NCI-H226 (cell line): Measurements from ENCODE around the gene DRD5.
"Not testable (repeated sequence)": the region's sequence is repeated elsewhere in the genome, so short reads cannot be mapped to it uniquely, and the experiment has no call there.

Experiments used
- DNase-seq: peaks from one replicate; pipeline ENCODE4 v3.0.0-alpha.2; 2015

The DRD5 gene

GRCh38 chr4:9781343-9782135 lies at the start of gene DRD5:
DRD5 (plus strand) TSS chr4:9781634; CDS start chr4:9782030, 396 bp downstream.
- DNase-seq = no peak

DNA sequence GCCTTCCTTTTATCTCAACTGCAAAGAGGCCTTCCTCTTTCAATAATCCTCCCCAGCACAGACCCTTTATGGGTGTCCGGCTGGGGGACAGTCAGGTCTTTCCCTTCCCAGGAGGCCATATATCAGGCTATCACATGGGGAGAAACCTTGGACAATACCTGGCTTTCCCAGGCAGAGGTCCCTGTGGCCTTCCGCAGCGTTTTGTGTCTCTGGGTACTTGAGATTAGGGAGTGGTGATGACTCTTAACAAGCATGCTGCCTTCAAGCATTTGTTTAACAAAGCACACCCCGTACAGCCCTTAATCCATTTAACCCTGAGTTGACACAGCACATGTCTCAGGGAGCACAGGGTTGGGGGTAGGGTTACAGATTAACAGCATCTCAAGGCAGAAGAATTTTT lies 49.2 kb upstream of the DRD5 start:
- not testable (repeated sequence) for DNase-seq

DNA sequence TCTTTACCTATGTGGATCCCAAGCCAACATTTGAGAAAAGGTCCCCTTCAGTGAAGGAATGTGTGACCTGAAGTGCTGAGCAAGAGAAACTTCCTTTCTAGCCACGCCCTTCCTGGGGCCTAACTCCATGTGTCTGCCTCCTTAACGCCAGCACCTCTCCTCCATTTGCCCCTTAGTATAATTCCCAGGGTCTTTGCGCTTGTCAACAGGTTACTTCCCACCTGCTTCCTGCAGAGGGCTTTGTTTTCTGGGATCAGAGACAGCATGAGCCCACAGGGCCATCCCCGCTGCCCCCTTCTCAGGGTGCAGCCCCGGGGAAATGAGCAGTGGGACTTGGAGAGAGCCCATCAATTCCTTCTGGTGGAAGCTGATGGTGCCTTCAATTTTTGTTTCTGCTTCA lies 45.9 kb upstream of the DRD5 start:
- DNase-seq = no peak

DNA sequence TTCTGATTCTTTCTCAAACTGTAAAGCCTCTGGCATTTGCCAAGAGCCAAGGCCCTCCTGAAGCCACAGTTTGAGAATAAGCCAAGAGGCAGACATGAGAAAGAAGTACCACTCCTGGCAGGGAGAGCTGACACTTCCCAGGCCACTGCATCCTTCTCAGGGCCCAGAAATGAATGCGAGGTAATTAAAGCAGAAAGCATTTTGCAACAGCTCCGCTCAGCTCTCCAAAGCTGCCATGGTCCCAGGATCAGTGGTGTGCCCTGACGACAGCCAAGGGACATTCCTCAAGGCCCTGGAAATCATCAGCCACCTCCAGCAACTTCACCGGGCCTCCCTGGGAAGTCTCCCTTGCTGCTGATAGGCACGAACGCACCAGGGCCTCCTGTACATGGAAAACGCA lies 44.2 kb upstream of the DRD5 start:
- not testable (repeated sequence) for DNase-seq

GRCh38 chr4:9743789-9744188 lies 37.6 kb upstream of the DRD5 start:
- not testable (repeated sequence) for DNase-seq

- no peak for DNase-seq
Observed at GRCh38 chr4:9745782-9746181, 35.7 kb upstream of the DRD5 start.

GRCh38 chr4:9758641-9759317 lies 22.7 kb upstream of the DRD5 start:
- DNase-seq = no peak

DNA sequence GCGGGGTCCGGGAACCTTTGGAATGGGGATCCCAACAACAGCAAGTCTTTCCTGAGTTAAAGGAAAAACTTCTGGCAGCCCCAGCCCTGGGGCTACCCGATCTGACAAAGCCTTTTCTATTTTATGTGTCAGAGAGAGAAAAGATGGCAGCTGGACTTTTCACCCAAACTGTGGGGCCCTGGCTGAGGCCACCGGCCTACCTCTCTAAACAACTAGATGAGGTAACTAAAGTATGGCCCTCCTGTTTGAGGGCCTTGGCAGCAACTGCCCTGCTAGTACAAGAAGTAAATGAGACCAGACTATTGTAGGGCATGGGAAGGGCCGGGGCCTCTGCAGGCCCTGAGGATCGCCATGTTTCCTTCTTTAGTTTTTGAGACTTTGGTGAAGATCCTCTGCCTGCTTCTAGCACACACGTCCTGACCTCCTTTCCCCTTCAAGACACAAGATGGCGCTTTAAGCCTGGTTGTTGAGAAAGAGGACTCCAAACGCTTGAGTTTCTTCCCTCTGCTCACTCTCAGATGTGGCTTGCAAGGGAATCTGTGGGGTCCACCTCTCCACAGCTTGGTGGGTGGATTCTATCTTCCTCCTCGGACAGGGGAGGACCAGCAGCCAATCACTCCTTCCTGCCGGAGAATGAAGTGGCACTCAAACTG lies 18.5 kb upstream of the DRD5 start:
- DNase-seq = peak; percentile 24

- no peak for DNase-seq
Observed at GRCh38 chr4:9764155-9764696, 17.2 kb upstream of the DRD5 start.

DNA sequence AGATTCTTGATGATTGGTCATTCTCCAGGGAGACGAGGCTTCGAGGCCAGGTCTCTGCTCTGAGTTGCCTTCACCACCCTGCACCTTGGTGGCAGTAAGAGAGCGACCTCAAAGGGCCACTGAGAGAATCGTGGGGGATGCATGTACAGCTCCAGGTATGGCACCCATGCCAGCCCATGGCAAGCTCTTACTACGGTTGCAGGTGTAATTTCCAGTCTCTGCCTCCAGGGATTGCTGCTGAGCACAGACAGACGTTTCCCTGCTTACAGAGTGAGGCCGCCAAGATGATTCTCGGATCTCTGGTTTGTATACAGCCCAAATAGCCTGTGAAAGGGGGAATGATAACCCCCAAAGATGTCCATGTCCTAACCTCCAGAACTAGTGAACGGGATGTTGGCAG lies 16.3 kb upstream of the DRD5 start:
- no peak for DNase-seq

DNA sequence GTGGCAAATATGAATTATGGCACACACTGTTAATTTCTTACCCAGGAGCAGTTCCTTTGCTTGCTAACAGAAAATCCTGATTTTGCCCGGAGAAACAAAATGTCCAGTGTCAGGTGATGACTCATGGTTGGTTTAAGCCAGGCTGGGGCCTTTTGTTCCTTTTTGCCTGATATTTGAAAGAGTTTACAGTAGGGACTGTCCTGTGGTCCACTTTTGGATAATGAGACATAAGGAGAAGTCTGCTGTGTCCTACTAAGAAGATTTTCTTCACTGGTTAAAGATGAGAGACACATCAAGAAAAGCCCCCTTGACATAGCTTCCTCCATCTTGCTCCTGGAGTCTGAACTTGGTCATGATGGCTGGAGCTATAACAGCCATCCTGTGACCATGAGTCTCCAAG lies 12.1 kb upstream of the DRD5 start:
- no peak for DNase-seq

GRCh38 chr4:9771034-9771433 lies 10.4 kb upstream of the DRD5 start:
- no peak for DNase-seq

- no peak for DNase-seq
Observed at GRCh38 chr4:9773471-9773870, 8.0 kb upstream of the DRD5 start.

DNA sequence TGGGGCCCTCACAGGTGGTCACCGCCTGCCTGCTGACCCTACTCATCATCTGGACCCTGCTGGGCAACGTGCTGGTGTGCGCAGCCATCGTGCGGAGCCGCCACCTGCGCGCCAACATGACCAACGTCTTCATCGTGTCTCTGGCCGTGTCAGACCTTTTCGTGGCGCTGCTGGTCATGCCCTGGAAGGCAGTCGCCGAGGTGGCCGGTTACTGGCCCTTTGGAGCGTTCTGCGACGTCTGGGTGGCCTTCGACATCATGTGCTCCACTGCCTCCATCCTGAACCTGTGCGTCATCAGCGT lies 652 bp downstream of the DRD5 start:
- no peak for DNase-seq

- DNase-seq = not testable (repeated sequence)
Observed at GRCh38 chr4:9785891-9786290, 4.5 kb downstream of the DRD5 start.

DNA sequence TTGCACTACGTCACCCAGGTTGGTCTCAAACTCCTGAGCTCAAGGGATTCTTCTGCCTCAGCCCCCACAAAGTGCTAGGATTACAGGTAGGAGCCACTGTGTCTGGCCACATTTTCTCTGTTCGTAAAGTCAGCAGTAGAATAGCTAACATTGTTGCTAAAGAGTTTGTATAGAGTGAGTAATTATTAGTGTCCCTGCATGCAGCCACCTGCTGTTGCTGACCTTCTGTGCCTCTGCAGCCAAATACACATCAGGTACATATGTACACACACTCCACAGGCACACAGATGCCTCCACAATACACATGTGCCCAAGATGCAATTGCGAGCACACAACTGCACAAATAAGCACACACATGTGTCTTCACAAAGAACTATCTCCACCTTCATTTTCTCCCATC lies 10.9 kb downstream of the DRD5 start:
- no peak for DNase-seq

GRCh38 chr4:9796641-9797040 lies 15.2 kb downstream of the DRD5 start:
- DNase-seq = not testable (repeated sequence)

DNA sequence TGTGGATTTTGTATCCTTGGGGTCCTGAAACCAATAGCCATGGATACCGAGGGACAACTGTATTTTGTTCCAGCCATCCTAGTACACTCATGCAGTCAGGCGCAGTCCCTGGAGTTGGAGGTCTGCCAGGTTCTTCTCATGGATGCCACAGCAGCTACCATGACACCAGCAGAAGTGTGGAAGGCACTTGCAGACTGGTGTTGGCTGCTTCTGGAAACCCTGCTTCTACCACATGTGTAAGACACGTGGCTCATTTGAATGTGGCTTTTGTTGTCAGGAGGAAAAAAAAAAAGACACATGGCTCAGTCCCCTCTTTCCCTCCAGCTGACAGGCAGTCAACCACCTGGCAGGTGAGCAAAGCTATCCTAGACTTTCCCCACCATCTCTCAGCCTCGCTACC lies 19.4 kb downstream of the DRD5 start:
- DNase-seq = no peak

DNA sequence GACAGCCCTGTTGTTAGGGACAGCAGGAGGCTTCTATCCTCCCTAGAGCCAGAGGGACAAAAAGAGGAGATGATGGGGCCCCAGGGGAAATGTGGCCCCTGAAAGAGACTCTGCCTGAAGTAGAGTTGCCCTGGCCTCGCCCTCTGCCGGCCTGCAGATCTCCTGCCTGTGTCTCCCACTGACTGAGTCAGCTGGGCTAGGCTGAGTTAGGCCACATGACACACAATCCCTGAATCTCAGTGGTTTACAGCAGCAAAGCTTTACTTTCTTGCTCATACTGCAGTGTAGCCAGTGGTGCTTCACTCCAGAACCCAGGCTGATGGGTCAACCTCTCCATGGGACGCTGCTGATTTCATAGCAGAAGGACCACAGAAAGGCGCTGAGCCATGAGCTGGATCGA lies 23.5 kb downstream of the DRD5 start:
- no peak for DNase-seq

GRCh38 chr4:9808077-9808476 lies 26.6 kb downstream of the DRD5 start:
- DNase-seq = no peak

DNA sequence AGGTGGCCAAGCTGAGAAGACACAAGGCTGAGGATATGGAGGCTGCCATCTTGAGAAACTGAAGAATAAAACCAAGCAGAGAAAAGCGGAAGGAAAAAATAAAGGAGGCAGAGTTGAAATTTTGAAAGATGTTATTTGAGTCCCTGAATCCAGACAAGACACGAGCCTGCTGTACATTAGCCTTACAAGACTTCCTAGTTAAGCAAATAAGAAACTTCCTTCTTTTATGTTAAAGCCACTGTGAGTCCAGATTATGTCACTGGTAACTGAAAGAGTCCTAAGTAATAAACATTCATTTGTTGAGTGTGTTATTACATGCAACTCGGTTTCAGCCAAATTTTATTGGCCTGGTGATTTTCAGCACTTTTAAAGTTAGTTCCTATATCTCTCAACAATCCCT lies 30.4 kb downstream of the DRD5 start:
- no peak for DNase-seq

DNA sequence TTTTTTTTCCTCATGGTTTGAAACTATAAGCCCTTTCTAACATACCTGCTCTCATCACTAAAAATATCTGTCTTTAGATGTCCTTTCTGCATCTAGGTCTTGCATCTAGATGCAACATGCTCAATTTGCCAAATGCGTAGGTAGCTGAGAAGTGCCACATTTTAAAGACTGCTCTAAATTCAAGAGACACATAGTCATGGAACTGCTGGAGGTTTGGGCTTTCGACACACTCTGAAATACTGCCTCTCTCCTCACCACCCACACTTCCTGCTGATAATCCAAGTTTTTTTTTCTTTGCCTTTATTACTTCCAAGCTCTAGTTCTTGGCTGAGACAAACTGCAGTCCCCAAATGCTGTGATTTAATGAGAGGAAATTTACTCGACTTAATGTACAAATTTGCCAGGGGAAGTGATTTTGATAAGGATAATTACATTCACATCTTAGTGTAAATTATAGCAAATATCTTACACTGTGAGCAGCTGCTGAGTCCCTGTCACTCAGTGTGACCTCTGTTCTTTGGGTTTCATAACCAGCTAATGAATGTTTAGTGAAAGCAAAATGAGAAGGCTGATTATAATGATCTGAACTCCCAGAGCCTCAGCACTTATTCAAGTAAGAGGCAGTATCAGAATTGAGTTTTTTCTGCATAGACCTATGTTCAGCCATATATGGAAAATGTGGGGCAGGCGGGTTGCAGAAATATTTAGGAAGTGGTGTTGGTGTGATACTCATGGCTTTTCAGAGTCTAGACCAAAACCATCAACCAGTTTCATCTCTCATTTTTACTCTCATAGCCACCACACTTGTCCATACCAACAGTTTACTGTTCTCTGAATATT lies 31.3 kb downstream of the DRD5 start:
- no peak for DNase-seq

- no peak for DNase-seq
Observed at GRCh38 chr4:9816285-9816684, 34.9 kb downstream of the DRD5 start.
